Measurements from ENCODE around the gene FYCO1.

FYCO1 gene

GRCh38 chr3:45981346-45982074 lies 14.1 kb downstream of the FYCO1 start:
- no peak for DNase-seq

DNA sequence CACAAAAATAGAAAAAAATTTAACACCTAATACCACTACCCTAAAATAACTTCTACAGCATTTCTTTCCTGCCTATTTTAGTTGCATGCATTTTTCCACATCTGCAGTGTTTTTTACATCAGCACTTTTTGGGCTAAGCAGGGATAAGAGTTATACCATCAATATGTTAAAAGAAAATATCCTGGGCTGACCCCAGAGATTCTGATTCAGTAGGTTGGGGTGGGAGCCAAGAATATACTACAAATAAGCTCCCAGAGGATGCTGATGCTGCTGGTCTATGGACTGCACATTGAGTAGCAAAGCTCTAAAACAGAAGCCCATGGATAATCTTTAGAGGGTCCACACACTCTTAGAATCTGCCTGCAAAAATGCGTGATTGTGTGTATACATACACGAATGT lies 14.8 kb downstream of the FYCO1 start:
- no peak for DNase-seq

GRCh38 chr3:45980229-45980813 lies 15.3 kb downstream of the FYCO1 start:
- DNase-seq, result no peak

DNA sequence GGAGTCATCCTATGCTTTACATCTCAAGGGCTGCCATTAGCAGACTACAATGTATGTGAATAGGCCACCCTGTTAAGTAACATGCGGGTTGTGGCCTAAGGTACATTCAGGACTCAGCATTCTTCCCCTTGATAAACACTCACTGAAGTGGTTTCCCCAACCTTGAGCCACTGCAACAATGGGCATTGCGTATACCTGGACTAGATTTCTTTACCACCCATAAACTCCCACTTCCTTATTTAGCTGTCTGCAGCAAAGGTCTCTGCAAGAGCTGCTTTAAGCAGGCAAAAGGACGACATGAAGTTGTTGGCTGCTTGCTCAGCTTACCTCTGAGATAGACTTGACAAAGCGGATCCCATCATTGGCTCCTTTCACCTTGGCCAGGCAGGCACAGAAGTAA lies 16.2 kb downstream of the FYCO1 start:
- DNase-seq, result no peak

DNA sequence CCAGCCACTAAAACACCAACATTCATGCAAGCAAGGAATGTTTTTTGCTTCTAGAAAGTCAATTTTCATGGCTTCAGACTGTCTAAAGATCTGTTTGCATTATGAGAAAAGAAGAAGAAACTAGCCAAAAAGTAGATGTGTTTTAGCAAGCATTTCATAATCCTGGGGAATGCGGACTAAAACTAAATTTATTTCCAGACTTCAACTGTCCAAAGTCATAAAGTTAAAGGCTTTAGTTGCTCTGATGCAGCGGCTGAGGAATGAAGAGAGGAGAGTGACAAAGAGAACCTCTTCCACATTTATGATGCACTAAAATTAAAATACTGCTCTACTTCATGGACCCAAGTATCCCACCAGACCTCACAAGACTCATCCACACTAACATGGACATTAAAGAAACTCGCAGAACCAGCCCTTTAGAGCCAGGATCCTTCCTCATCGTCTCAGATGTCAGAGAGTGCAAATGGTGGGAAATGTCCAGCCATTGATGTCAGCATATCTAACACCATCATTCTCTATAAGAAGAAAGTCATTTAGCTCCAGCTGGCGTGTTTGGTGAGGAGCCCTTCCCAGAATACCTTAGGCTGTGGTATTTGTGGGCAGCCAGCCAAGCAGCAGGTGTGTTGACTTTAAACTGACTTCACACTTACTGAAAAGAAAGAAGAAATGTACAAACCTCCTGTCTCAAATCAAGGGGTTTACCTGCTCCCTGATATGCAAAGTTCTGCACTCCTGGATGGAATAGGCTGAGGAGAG lies 17.4 kb downstream of the FYCO1 start:
- no peak for DNase-seq

- DNase-seq, result no peak
Measured at GRCh38 chr3:45976191-45977091, 19.2 kb downstream of the FYCO1 start.

- no peak for DNase-seq
Measured at GRCh38 chr3:45975686-45976085, 19.9 kb downstream of the FYCO1 start.

- DNase-seq, result no peak
Measured at GRCh38 chr3:45974686-45975085, 20.9 kb downstream of the FYCO1 start.

GRCh38 chr3:45972534-45973402 lies 22.9 kb downstream of the FYCO1 start:
- DNase-seq, result no peak

- DNase-seq, result no peak
Measured at GRCh38 chr3:45969953-45970352, 25.7 kb downstream of the FYCO1 start.

GRCh38 chr3:45969116-45969515 lies 26.5 kb downstream of the FYCO1 start:
- no peak for DNase-seq

DNA sequence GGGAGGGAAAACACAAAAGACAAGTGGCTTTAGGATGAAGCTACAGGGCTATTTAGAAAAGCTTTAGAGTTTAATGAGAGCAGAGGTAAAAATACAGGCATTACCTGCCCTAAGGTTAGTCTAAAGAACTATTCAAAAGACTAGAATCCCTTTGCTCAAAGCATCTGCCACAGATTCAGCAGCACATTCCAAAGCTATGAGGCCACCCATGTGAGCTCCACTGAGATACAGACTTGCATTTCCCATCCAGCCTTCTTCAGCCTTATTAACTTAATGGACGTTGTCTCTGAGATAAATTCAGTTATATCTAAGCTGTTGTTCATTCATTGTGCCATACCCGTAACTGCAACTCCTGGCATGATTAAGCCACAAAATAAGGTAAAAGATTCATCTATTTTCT lies 26.9 kb downstream of the FYCO1 start:
- DNase-seq, result no peak

- DNase-seq, result no peak
Measured at GRCh38 chr3:45968149-45968548, 27.5 kb downstream of the FYCO1 start.

DNA sequence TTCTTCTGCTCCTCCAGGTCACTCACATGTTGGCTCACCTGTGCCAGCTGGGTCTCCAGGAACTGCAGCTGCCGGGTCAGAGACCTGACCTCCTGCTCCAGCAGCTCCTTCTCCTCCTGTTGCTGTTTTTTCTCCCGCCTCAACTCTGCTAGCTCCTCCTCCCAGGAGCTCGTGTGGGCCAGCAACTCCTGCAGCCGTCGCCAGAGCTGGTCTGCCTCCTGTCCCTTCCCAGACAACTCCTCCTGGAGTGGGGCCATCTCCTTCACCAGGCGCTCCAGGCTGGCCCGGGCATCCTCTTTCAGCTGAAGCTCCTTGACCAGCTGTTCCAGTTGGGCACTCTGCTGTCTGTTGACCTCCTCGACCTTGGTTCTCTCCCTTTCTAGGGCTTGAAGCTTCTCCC lies 27.9 kb downstream of the FYCO1 start:
- no peak for DNase-seq

DNA sequence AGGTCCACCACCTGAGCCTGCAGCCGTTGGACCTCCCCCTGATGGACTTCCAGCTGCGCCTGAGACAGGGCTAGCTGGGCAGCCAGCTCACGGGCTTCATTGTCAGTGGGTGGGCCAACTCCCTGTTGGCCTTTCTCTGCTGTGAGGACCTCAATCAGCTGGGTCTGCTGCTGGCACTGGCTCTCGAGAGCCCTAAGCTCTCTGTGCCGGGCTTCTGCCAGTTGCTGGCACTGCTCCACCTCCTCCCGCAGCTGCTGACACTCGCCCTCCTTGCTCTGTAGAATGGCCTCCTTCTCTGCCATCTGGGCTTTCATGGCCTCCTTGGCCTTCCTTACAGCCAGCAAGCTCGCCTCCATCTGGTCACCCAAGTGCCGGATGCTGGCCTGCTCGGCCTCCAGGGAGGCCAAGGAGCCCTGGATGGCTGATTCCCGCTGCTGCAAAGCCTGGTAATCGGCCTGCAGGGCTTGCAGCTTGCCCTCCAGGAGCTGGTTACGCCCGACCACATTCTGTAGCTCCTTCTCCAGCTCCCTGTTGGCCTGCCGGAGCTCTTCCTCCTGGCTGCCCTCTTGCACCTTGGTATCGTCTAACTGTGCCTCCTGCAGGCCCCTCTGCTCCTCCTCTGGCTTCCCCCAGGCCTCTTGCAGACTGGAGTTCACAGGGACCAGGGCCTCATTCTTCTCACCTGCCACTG lies 28.5 kb downstream of the FYCO1 start:
- DNase-seq, result no peak

DNA sequence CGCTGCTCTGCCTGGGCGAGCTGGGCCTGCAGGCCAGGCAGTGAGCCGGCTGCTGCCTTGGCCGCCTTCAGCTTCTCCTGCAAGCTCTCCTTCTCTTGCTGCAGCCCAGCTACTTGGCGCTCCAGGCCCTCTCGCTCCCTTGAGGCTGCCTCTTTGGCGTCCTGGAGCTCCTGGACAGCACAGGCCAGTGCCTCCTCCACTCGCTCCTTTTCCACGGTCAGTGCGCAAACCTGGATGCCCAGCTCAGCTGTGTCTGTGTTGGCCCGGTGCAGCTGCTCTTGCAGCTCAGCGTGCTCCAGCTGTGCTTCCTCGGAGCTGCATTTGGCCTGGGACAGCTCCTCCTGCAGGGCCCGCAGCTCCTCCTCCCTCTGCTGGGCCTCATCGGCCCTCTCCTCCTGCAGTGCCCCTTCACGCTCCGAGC lies 29.2 kb downstream of the FYCO1 start:
- DNase-seq, result no peak

DNA sequence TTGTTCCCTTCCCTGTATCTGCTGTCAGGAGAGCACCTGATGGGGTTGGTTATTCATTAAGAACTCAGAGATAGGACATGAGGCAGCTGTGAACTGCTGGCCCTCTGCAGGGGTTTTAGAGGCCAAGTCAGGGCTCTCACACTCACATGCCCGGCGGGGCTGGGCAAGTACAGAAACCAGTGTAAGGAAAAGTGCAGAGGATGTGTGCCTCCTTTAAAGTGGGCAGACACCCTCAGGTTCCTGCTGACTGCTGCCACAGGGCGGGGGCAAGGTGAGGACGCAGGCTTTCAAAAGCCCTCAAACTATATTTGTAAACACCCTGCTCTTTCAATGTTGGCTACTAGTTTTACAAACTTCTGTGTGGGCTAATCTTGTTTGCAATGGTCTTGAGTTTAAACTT lies 30.0 kb downstream of the FYCO1 start:
- DNase-seq, result no peak

DNA sequence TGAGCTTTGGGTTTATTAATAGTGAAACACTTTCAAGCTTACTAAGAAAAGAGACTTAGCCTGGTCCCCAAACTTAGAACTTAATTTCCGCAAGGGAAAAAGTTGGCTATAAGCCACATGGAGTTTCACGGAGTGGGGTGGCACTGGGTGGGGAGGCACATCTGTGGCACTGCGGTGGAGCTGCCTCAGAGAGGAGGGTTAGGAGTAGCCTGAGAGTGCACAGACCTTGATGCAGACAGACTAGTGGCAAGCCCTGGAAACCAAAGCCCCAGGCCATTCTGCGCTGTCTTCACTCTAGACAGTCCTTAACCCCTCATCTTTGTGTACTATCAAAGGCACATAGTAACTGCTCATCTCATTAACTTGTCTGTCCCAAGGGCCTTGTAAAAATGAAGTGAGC lies 30.4 kb downstream of the FYCO1 start:
- no peak for DNase-seq

- peak; percentile 74 for DNase-seq
Measured at GRCh38 chr3:45964139-45964538, 31.5 kb downstream of the FYCO1 start.

GRCh38 chr3:45962033-45962432 lies 33.6 kb downstream of the FYCO1 start:
- no peak for DNase-seq

GRCh38 chr3:45960289-45960688 lies 35.3 kb downstream of the FYCO1 start:
- no peak for DNase-seq
